Hepatocyte (in vitro differentiated cells): ENCODE results near the gene DEFB124. TPM values are rescaled to one million over a fixed set of nuclear protein-coding genes. Genes with fewer than 3 reads are reported as not detected.
"Not testable (repeated sequence)": the region's sequence is repeated elsewhere in the genome, so short reads cannot be mapped to it uniquely, and the experiment has no call there.

Source experiments
- DNase-seq: peaks from one replicate; pipeline ENCODE4 v3.0.0-alpha.2; 2016; ENCODE audit warnings: low spot score
- H2AFZ ChIP-seq: fragments of 200-600 bp; sonication (generic); 2 replicates; pipeline ENCODE4 v1.6.0; 2016; ENCODE audit warnings: antibody characterized with exemption, mild to moderate bottlenecking
- H3K27ac ChIP-seq: fragments of 200-600 bp; sonication (generic); 2 replicates; pipeline ENCODE4 v1.5.1; 2016; ENCODE audit warnings: mild to moderate bottlenecking
- H3K27me3 ChIP-seq: fragments of 200-600 bp; sonication (generic); 2 replicates; pipeline ENCODE4 v1.6.1; 2016
- H3K36me3 ChIP-seq: fragments of 200-600 bp; sonication (generic); replicated peaks from 2 replicates; pipeline ENCODE4 v1.5.1; 2016; ENCODE audit warnings: low read depth; ENCODE audit not compliant: insufficient read depth
- H3K4me1 ChIP-seq: fragments of 200-600 bp; sonication (generic); 2 replicates; pipeline ENCODE4 v1.5.1; 2016; ENCODE audit warnings: mild to moderate bottlenecking, moderate library complexity; ENCODE audit not compliant: insufficient read depth
- H3K4me2 ChIP-seq: fragments of 200-600 bp; sonication (generic); 2 replicates; pipeline ENCODE4 v1.6.0; 2016
- H3K4me3 ChIP-seq: fragments of 200-600 bp; sonication (generic); 2 replicates; pipeline ENCODE4 v1.5.1; 2016; ENCODE audit warnings: mild to moderate bottlenecking
- H3K79me2 ChIP-seq: fragments of 200-600 bp; sonication (generic); 2 replicates; pipeline ENCODE4 v1.6.0; 2017; ENCODE audit warnings: mild to moderate bottlenecking
- H3K9me2 ChIP-seq: fragments of 200-600 bp; sonication (generic); replicated peaks from 2 replicates; pipeline ENCODE4 v1.6.0; 2017; ENCODE audit warnings: mild to moderate bottlenecking; ENCODE audit not compliant: insufficient read depth
- H3K9me3 ChIP-seq: fragments of 200-600 bp; sonication (generic); 2 replicates; pipeline ENCODE4 v1.5.1; 2016; ENCODE audit warnings: low read depth, mild to moderate bottlenecking
- H4K20me1 ChIP-seq: fragments of 200-600 bp; sonication (generic); 2 replicates; pipeline ENCODE4 v1.6.0; 2016; ENCODE audit warnings: mild to moderate bottlenecking; ENCODE audit not compliant: insufficient read depth, poor library complexity, severe bottlenecking
- EZH2 ChIP-seq: fragments of 200-600 bp; sonication (generic); IDR thresholded peaks from 2 replicates; pipeline ENCODE4 v1.6.1; 2016; ENCODE audit warnings: antibody characterized with exemption, mild to moderate bottlenecking, borderline replicate concordance
- EZH2phosphoT487 ChIP-seq: fragments of 200-600 bp; sonication (generic); IDR thresholded peaks from one replicate; pipeline ENCODE4 v1.6.1; 2018; ENCODE audit warnings: antibody characterized with exemption, mild to moderate bottlenecking, low read depth, moderate library complexity; ENCODE audit not compliant: unreplicated experiment, severe bottlenecking
- WGBS: methylation state at CpG from one replicate; pipeline ENCODE4 v1.1.6; 2016; ENCODE audit warnings: low lambda C conversion rate; ENCODE audit errors: missing lambda C conversion rate; 5-methylcytosine and 5-hydroxymethylcytosine counted together
- polyA plus RNA-seq: library from polyadenylated mRNA; unstranded; fragments of >200 nt; fragmentation: Nextera tagmentation; extraction: Ambion mirVana; gene quantifications from 2 replicates; pipeline ENCODE4 v1.2.1, GENCODE V29; 2016
- total RNA-seq: library from RNA; depleted of rRNA; stranded (reverse); fragments of >200 nt; gene quantifications from 2 replicates; pipeline ENCODE4 v1.2.3, GENCODE V29; 2014
- TF ChIP-seq, protein P1 (sequence below): fragments of 200-600 bp; sonication (generic); IDR thresholded peaks from 2 replicates; pipeline ENCODE4 v1.5.1; 2016; ENCODE audit warnings: antibody characterized with exemption, mild to moderate bottlenecking; ENCODE audit not compliant: poor library complexity

DEFB124 gene, protein sequence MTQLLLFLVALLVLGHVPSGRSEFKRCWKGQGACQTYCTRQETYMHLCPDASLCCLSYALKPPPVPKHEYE
- total RNA-seq: not detected in 2 replicates
- polyA plus RNA-seq: not detected in 2 replicates

DNA sequence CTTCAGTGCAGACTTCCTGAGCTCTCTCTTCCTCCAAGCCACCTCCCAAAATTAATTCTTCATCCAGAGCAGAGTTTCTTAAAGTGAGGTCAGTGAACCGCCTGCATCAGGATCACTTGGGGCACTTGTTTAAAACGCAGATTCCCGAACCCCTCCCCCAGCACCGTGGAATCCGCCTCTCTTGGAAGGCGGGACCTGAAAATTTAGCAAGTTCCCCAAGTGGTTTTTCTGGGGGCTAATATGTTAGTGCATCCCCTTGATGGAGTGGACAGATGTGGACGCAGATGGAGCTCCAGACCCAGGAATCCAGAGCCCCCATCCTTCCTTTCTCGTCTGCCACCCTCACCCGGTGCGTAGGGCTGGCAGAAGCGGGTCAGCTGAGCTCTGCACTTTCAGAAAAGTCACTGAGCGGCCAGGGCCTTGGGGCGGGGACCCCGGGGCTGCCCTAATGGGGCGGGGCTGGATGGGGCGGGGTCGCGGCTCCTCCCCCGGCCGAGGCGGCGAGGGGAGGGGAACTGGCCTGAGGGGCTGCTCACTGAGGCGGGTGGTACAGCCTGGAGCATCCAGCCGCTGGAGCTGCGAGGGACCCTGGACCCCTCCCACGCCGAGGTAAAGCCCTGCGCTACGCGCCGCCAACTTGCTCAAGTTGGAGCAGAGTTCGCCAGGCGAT, at the start of gene DEFB124, which contains the start of gene REM1:
DEFB124 (minus strand) TSS at position 370 of the 670 bp plus-strand sequence. CDS start 2,114 bp downstream, outside the sequence.
REM1 (plus strand) TSS at position 531 of the 670 bp plus-strand sequence. CDS start 1,158 bp downstream, outside the sequence.
- 70% methylated on average over 27 of the region's 33 CpGs for WGBS
- Histone ChIP-seq H4K20me1 (no peaks in the 10 kb centered on the region), H3K9me2 (no peaks in the 10 kb centered on the region), H3K27ac (no peak within 1 kb of the TSS), H3K4me1 (no peaks in the 10 kb centered on the region), H3K36me3 (no peaks in the 10 kb centered on the region), H3K4me3 (no peak within 1 kb of the TSS), H2AFZ (no peak within 1 kb of the TSS), H3K27me3 (peaks cover 14% of the 10 kb centered on the region), H3K79me2 (no peaks in the 10 kb centered on the region), H3K9me3 (no peaks in the 10 kb centered on the region), H3K4me2 (peak within 1 kb of the TSS; percentile 65)
- TF ChIP-seq EZH2 (no peak), EZH2phosphoT487 (no peak)
- TF ChIP-seq, protein P1, sequence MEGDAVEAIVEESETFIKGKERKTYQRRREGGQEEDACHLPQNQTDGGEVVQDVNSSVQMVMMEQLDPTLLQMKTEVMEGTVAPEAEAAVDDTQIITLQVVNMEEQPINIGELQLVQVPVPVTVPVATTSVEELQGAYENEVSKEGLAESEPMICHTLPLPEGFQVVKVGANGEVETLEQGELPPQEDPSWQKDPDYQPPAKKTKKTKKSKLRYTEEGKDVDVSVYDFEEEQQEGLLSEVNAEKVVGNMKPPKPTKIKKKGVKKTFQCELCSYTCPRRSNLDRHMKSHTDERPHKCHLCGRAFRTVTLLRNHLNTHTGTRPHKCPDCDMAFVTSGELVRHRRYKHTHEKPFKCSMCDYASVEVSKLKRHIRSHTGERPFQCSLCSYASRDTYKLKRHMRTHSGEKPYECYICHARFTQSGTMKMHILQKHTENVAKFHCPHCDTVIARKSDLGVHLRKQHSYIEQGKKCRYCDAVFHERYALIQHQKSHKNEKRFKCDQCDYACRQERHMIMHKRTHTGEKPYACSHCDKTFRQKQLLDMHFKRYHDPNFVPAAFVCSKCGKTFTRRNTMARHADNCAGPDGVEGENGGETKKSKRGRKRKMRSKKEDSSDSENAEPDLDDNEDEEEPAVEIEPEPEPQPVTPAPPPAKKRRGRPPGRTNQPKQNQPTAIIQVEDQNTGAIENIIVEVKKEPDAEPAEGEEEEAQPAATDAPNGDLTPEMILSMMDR: no peak
- no peak for DNase-seq

DNA sequence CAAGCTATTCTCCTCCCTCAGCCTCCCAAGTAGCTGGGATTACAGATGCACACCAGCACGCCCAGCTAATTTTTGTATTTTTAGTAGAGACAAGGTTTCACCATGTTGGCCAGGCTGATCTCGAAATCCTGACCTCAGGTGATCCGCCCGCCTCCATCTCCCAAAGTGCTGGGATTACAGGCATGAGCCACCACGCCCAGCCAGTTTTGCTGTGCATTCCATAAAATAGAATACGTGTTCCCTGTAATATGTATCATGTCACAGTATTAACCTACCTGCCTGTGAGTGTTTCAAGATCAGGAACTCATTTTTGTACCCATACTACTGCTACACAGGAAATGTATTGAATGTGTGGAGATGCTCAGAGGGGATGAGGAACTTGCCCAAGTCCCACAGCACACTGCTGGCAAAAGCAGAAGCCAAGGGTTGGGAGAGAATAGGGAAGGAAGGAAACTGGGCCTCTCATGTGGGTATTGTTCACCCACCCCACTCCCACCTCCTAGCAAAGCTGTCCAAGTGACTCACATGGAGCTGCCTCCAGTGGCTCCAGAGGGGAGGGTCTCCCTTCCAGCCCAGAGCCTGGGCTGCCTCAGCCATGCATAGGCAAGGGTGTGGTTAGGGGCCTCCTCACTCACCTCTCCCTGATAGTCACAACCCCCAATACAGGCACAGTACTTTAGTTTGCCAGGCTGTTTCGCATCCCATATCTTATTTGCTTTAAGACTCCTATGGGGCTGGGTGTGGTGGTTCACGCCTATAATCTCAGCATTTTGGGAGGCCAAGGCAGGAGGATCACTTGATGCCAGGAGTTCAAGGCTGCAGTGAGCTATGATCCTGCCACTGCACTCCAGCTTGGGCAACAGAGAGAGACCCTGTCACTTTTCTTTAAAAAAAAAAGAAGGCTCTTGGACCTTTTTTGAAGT, 48.7 kb upstream of the DEFB124 start:
- Histone ChIP-seq H3K4me1 (no peaks in the 10 kb centered on the region), H3K4me2 (no peak overlapping the region), H3K9me3 (no peaks in the 10 kb centered on the region), H2AFZ (no peak overlapping the region), H4K20me1 (peaks cover 53% of the 10 kb centered on the region), H3K36me3 (no peaks in the 10 kb centered on the region), H3K27me3 (no peaks in the 10 kb centered on the region), H3K4me3 (no peak overlapping the region), H3K79me2 (peaks cover 91% of the 10 kb centered on the region), H3K9me2 (no peaks in the 10 kb centered on the region), H3K27ac (no peak overlapping the region)
- no peak for DNase-seq
- 97% methylated on average over 8 of the region's 8 CpGs for WGBS
- TF ChIP-seq EZH2 (no peak), EZH2phosphoT487 (no peak)

DNA sequence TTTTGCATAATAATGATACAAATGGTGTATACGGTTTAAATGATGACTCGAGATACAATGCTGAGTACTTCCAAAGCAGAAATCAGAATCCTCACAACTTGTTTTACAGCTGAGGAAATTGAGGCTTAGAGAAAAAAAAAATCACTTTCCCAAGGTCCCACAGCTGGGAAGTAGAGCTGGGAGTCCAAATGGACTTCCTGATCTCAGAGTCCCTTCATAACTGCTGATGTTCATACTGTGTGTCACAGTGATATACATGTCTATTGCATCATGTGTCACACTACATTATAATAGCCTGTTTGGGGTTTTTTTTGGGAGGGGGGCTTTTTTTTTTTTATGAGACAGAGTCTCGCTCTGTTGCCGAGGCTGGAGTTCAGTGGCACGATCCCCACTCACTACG, 47.8 kb upstream of the DEFB124 start:
- Histone ChIP-seq H3K79me2 (peaks cover 93% of the 10 kb centered on the region), H4K20me1 (peaks cover 57% of the 10 kb centered on the region), H3K4me3 (no peak overlapping the region), H3K4me2 (no peak overlapping the region), H3K9me3 (no peaks in the 10 kb centered on the region), H3K27ac (no peak overlapping the region), H3K9me2 (no peaks in the 10 kb centered on the region), H3K36me3 (no peaks in the 10 kb centered on the region), H2AFZ (no peak overlapping the region), H3K4me1 (no peaks in the 10 kb centered on the region), H3K27me3 (no peaks in the 10 kb centered on the region)
- TF ChIP-seq, protein P1: no peak
- TF ChIP-seq EZH2 (no peak), EZH2phosphoT487 (no peak)
- 93% methylated on average over 6 of the region's 6 CpGs for WGBS
- no peak for DNase-seq

DNA sequence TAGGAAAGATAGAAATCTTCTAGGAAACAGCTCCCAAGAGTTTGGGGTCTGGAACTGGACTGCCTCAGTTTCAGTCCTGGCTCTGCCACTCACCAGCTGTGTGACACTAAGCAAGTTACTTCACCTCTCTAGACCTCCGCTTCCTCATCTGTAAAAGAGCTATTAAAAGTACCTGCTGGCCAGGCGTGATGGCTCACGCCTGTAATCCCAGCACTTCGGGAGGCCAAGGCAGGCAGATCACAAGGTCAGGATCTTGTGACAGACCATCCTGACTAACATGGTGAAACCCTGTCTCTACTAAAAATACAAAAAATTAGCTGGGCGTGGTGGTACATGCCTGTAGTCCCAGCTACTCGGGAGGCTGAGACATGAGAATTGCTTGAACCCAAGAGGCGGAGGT, 46.3 kb upstream of the DEFB124 start:
- 94% methylated on average over 7 of the region's 7 CpGs for WGBS

More for the DNA sequence above, 46.3 kb upstream of the DEFB124 start:
- not testable (repeated sequence) for H3K4me3 ChIP-seq, H3K36me3 ChIP-seq, H3K9me2 ChIP-seq, H3K4me2 ChIP-seq, H2AFZ ChIP-seq, H3K27me3 ChIP-seq, H3K27ac ChIP-seq, DNase-seq, H3K9me3 ChIP-seq
- peaks cover 99% of the 10 kb centered on the region for H3K79me2 ChIP-seq
- peaks cover 13% of the 10 kb centered on the region for H3K4me1 ChIP-seq
- H4K20me1 ChIP-seq: peaks cover 62% of the 10 kb centered on the region
